Esophagus muscularis mucosa (tissue), 3 donors: ENCODE results near the gene APOL3.

Source experiments
- POLR2AphosphoS5 ChIP-seq, 2 donors: sonication (generic); formaldehyde crosslinking; IDR thresholded peaks; one replicate each; pipeline ENCODE4 v1.6.1; 2017; ENCODE audit warnings: antibody characterized with exemption in 2 of 2
- TF ChIP-seq, protein P1 (sequence below), 3 experiments: fragments of 200-600 bp in 2 of 3; fragments of 450-650 bp in 1 of 3; sonication (generic) in 2 of 3; IDR thresholded peaks; one replicate each; pipeline ENCODE4 v1.5.1; 2017 to 2019; ENCODE audit warnings: antibody characterized with exemption in 3 of 3, mild to moderate bottlenecking in 2 of 3, moderate library complexity in 1 of 3

DNA sequence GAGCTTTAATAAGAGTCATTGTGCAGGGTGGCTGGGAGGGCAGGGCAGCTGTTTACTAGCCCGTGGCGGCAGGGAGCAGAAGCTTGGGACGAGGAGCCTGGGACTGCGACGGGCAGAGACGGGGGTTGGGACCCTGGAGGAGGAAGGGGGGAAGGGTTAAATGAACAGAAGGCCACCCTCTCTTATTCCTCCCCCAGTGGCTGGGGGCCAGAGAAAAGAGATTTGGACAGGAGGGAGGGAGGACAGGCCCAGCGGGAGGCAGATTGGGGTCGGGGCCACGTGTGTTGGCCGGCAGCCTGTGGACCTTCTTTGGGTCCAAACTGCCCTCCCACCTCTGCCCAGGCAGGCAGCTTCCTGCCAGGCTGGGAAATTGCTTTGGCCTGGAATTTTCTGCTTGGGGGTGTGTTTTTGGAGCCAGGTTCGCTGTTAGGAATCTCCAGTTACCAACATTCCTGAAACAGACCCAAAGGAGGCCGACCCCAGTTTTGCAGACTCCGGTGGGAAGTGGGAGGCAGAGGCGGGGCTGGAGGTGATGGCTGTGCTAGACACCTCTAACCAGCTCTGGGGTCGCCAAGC lies 50.2 kb downstream of the APOL3 start:
- TF ChIP-seq, protein P1, sequence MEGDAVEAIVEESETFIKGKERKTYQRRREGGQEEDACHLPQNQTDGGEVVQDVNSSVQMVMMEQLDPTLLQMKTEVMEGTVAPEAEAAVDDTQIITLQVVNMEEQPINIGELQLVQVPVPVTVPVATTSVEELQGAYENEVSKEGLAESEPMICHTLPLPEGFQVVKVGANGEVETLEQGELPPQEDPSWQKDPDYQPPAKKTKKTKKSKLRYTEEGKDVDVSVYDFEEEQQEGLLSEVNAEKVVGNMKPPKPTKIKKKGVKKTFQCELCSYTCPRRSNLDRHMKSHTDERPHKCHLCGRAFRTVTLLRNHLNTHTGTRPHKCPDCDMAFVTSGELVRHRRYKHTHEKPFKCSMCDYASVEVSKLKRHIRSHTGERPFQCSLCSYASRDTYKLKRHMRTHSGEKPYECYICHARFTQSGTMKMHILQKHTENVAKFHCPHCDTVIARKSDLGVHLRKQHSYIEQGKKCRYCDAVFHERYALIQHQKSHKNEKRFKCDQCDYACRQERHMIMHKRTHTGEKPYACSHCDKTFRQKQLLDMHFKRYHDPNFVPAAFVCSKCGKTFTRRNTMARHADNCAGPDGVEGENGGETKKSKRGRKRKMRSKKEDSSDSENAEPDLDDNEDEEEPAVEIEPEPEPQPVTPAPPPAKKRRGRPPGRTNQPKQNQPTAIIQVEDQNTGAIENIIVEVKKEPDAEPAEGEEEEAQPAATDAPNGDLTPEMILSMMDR (IDR thresholded peaks at IDR 0.05), result no peak
- no peak for TF ChIP-seq POLR2AphosphoS5 (IDR thresholded peaks at IDR 0.05)
